GM21723 (cell line): Measurements from ENCODE around the gene HK1.
A peak's percentile ranks its signal among the peaks of the same experiment; 100 is the strongest.
"Not testable (repeated sequence)": the region's sequence is repeated elsewhere in the genome, so short reads cannot be mapped to it uniquely, and the experiment has no call there.

Source experiments
- ATAC-seq: cut with Tn5 transposase; IDR thresholded peaks from one replicate; pipeline ENCODE4 v1.9.1; 2021; ENCODE audit warnings: mild to moderate bottlenecking, moderate library complexity; ENCODE audit not compliant: unreplicated experiment

HK1 gene

DNA sequence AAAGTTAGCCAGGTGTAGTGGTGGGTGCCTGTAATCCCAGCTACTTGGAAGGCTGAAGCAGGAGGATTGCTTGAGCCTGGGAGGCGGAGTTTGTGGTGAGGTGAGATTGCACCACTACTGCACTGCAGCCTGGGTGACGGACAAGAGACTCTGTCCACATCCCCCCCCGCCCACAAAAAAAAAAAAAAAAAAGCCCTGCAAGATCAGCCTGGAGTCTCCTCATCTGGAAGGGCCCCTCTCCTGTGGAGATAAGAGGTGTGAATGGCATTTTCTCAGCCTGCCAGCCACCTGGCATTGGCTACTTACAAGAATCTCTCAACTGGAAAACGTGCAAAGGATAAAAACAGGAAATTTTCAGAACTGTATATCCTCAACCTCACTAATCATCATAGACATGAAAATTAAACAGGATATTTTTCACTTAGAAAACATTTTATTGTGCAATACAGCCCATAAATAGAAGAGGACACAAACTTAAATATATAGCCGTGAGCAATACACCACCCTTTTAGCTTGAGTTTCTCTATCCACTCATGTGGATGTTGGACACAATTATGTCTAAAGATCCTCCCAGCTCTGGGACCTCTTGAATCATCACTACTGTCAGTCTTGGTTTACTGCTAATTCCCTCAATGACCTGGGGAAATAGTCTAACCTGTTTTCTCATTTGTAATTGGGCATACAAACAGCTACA is 161.7 kb downstream of the HK1 start:
- no peak for ATAC-seq

DNA sequence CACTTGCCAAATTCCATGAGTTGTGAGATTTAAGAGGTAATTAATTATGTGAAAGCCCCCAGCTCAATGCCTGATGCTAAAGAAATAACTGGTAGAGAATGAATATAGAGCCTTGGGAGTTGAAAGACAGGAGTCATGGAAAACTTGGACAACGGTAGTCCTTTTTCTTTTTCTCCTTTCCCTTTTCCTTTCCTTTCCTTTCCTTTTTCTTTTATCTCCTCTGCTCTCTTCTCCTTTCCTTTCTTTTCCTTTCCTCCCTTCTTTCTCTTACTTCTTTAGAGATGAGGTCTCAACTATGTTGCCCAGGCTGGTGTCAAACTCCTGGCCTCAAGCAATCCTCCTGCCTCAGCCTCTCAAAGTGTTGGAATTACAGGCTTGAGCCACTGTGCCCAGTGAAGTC is 165.1 kb downstream of the HK1 start:
- ATAC-seq, result no peak

DNA sequence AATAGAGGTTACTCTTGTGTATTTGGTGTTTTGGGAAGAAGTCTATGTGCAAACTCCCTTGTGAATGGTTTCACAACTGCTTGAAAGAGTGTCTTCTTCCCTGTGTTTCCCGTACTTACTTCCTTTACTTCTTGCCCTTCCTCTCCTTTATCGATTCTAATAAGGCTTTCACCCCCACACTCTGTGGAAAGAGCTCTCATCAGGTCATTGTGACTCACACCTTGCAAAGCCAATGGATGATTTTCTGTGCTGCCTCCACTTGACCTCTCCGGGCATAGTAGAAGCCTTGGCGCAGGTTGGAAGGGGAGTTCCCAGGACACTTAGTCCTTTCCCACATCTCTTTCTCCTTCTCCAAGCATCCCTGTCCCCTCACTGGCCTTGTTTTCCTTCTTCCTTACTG is 166.7 kb downstream of the HK1 start:
- no peak for ATAC-seq

DNA sequence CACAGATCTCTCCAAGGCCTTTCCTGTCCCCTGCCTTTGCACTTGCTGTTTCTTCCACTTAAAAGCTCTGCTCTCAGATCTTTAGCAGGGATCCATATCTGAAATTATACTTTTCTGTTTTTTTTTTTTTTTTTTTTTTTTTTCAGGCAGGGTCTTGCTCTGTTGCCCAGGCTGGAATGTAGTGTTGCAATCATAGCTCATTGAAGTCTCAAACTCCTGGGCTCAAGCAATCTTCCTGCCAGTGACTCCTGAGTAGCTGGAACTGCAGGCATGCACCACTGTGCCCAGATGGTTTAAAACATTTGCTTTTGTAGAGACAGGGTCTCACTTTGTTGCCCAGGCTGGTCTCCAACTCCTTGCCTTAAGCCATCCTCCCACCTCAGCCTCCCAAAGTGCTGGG is 167.9 kb downstream of the HK1 start:
- ATAC-seq, result no peak

DNA sequence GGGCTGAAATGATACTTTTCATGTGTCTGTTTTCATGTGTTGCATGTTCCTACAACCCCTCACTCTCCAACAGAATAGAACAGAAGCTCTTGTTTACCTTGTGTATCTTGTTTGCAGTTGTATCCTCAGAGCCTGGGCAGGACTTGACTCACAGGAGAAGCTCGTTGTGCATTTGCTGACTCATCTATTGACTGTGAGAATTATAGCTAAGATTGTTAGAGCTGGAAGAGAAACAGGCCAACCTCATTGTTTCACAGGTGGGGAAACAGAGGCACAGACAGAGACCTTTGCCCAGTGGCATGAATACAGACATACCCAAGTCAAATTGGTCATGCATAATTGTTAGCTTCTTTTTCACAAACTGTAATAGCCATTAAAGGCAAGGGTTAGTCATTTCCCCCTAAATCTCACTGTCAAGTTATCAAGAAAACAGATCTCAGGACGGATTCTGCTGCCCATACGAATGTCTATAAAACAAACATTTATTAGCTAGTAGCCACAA is 168.4 kb downstream of the HK1 start:
- no peak for ATAC-seq

DNA sequence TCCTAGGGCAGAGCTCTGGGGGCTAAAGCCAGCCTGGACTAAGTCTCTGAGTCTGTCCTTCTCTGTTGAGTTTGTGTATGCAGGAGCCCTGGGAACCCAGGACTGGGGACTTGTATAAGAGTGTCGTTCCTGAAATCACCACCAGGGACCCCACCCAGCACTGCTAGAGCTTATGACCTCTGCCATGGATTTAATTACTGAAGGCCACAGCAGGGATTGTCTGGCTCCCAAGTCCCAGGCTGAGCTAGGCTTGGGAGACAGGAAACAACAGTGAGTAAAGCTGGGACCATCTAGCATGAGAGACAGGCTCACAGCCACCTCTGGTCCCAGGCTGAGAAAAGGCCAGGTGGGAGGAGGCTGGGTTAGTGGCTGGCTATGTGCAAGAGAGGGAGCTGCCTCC is 171.5 kb downstream of the HK1 start:
- peak; percentile 53 for ATAC-seq

DNA sequence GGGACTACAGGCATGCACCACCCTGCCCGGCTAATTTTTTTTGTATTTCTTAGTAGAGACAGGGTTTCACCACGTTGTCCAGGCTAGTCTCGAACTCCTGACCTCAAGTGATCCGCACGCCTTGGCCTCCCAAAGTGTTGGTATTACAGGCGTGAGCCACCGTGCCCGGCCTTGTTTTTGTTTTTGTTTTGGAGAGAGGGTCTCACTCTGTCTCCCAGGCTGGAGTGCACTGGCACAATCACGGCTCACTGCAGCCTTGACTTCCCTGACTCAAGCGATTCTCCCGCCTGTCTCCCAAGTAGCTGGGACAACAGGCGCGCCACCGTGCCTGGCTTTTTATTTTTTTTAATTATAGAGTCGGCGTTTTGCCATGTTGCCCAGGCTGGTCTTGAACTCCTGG is 172.1 kb downstream of the HK1 start:
- not testable (repeated sequence) for ATAC-seq

DNA sequence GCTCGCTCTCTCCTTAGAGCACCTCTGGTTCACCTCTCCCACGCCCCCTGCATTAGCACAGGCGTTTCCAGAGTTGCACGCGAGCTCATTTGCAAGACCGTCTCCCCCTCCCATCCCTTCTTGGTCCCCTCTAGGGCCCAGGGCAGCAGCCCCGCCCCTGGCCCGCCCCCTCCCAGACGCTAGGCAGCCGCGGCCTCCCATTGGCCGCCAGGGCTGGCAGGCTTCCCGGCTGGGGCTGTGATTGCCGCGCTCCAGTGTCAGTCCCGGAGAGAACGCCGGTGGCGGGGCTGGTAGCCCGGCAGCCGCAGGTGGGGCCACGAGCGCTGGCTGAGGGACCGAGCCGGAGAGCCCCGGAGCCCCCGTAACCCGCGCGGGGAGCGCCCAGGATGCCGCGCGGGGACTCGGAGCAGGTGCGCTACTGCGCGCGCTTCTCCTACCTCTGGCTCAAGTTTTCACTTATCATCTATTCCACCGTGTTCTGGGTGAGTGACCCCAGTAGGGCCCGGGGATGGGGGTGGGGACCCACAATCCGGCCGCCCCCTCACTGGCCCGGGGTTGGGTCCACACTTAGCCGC is 173.0 kb downstream of the HK1 start, which contains the start of gene TSPAN15:
TSPAN15 (plus strand) TSS at position 257 of the 575 bp plus-strand sequence; CDS start at position 387, 130 bp downstream.
- peak; percentile 91 for ATAC-seq
